Activated naive CD4-positive, alpha-beta T cell treated with anti-CD3 and anti-CD28 coated beads, Interleukin-2, amount 50 U/mL, for 16 hours (primary cell): ENCODE measurements around the gene HNMT.
"Not testable (repeated sequence)": the region's sequence is repeated elsewhere in the genome, so short reads cannot be mapped to it uniquely, and the experiment has no call there.

ENCODE experiments used
- DNase-seq: peaks from one replicate; pipeline ENCODE4 v3.0.0-alpha.2; 2020

The HNMT gene

GRCh38 chr2:137964066-137964858 lies at the start of gene HNMT:
HNMT (plus strand) TSS chr2:137964473; CDS start chr2:137964492, 19 bp downstream.
- no peak for DNase-seq

GRCh38 chr2:137921105-137921880 lies 43.0 kb upstream of the HNMT start:
- DNase-seq = no peak

- not testable (repeated sequence) for DNase-seq
Observed at GRCh38 chr2:137922171-137922570, 42.1 kb upstream of the HNMT start.

- no peak for DNase-seq
Observed at GRCh38 chr2:137924019-137924418, 40.3 kb upstream of the HNMT start.

GRCh38 chr2:137925599-137925998 lies 38.7 kb upstream of the HNMT start:
- DNase-seq = no peak

- DNase-seq = no peak
Observed at GRCh38 chr2:137927846-137928245, 36.4 kb upstream of the HNMT start.

GRCh38 chr2:137928547-137929518 lies 35.4 kb upstream of the HNMT start:
- DNase-seq = no peak

- DNase-seq = no peak
Observed at GRCh38 chr2:137929519-137929916, 34.8 kb upstream of the HNMT start.

GRCh38 chr2:137930146-137930545 lies 34.1 kb upstream of the HNMT start:
- DNase-seq = no peak

GRCh38 chr2:137935591-137935990 lies 28.7 kb upstream of the HNMT start:
- no peak for DNase-seq

GRCh38 chr2:137937246-137937645 lies 27.0 kb upstream of the HNMT start:
- DNase-seq = no peak

- no peak for DNase-seq
Observed at GRCh38 chr2:137937778-137938177, 26.5 kb upstream of the HNMT start.

GRCh38 chr2:137938204-137938603 lies 26.1 kb upstream of the HNMT start:
- DNase-seq = no peak

- DNase-seq = no peak
Observed at GRCh38 chr2:137939026-137939425, 25.2 kb upstream of the HNMT start.

- DNase-seq = no peak
Observed at GRCh38 chr2:137940154-137940553, 24.1 kb upstream of the HNMT start.

- no peak for DNase-seq
Observed at GRCh38 chr2:137942037-137942832, 22.0 kb upstream of the HNMT start.

- no peak for DNase-seq
Observed at GRCh38 chr2:137942833-137943677, 21.2 kb upstream of the HNMT start.

- DNase-seq = no peak
Observed at GRCh38 chr2:137943678-137944347, 20.5 kb upstream of the HNMT start.

GRCh38 chr2:137944714-137945113 lies 19.6 kb upstream of the HNMT start:
- no peak for DNase-seq

- DNase-seq = no peak
Observed at GRCh38 chr2:137945229-137945628, 19.0 kb upstream of the HNMT start.

GRCh38 chr2:137946227-137946626 lies 18.0 kb upstream of the HNMT start:
- DNase-seq = no peak
